Stimulated activated effector memory CD8-positive, alpha-beta T cell treated with anti-CD3 and anti-CD28 coated beads, Interleukin-12 subunit alpha, Interleukin-12 subunit beta, amount 100 ng/mL, for 72 hours (primary cell): ENCODE data around the gene PC.
A peak's percentile ranks its signal among the peaks of the same experiment; 100 is the strongest.

ENCODE experiments used
- ATAC-seq: fragments of 150-1000 bp; cut with Tn5 transposase; 2 replicates; pipeline ENCODE4 v1.10.0; 2021
- DNase-seq, 2 donors: peaks; one replicate each; pipeline ENCODE4 v3.0.0; 2021 to 2022; ENCODE audit warnings: low spot score in 2 of 2
- H3K27ac Mint-ChIP-seq: one replicate; pipeline ENCODE4 v1.8.0; 2022; ENCODE audit warnings: mild to moderate bottlenecking, mixed read lengths
- H3K36me3 Mint-ChIP-seq: one replicate; pipeline ENCODE4 v1.8.0; 2022; ENCODE audit warnings: mild to moderate bottlenecking, mixed read lengths
- H3K4me1 Mint-ChIP-seq: one replicate; pipeline ENCODE4 v1.8.0; 2022; ENCODE audit warnings: mixed read lengths
- H3K4me3 Mint-ChIP-seq: one replicate; pipeline ENCODE4 v1.8.0; 2022; ENCODE audit warnings: mild to moderate bottlenecking, mixed read lengths
- H3K9me3 Mint-ChIP-seq: one replicate; pipeline ENCODE4 v1.8.0; 2022; ENCODE audit warnings: mixed read lengths

Gene PC

DNA sequence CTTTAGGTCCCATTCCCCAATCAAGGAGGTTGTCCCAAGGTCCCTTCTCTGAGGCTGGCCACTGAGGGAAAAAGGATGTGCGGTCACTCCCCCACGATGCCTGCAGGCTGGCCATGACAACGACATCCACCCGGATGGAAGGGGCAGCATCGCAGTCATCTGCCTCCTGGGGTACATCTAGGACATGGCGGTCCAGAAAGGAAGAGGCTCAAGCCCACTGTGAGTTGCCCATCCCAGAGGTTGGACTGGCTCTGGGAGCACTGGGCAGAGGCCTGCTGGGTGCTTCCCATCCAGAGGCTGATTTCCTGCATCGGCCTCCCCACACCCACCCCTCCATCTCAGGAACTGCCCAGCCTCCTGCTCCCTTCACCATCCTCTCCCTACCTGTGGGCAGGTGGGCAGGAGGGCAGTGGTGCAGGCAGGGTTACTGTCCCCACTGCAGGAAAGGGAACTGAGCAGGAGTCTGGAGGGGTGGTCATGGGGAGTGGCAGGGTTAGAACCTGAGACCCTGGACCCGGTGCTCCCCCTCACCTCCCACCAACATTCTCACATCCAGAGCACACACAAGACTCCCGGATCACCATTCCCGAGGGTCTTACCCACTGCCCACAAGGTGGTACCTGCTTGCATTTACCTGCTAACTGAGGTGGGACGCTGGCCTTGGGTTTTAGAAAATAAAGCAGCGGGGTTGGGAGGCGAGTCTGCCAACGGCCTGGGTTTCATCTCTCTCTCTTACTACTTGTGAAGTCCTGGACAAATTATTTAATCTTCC lies 110.5 kb downstream of the PC start:
- peaks cover 35% of the 10 kb centered on the region for H3K36me3 Mint-ChIP-seq

DNA sequence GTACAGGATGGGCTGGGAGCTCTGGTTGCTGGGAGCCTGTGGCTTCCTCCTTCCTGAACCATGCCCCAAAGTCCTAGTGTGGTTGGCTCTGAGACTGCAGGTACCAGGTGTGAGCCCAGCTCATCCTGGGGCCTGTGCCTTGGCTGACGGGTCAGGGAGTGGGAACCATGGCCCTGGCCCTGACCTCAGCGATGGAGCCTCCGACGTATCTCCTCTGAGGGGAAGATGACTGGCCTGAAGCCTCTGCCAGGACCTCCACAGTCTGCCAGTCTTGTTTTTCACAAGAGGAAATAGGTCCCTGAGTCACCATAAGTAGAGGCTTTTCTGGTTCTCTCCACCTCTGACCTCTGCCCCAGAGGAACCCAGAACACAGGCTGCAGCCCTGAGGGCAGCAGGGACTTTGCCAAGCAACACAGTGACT lies 111.5 kb downstream of the PC start:
- peaks cover 38% of the 10 kb centered on the region for H3K36me3 Mint-ChIP-seq
- ATAC-seq (no peak), DNase-seq (no peak)
- no peak overlapping the region for H3K4me3 Mint-ChIP-seq
- H3K9me3 Mint-ChIP-seq = no peaks in the 10 kb centered on the region
- peak overlapping the region; percentile 6 for H3K27ac Mint-ChIP-seq
- H3K4me1 Mint-ChIP-seq = peaks cover 33% of the 10 kb centered on the region

More for the DNA sequence above, 110.5 kb downstream of the PC start:
- DNase-seq (no peak), ATAC-seq (no peak)
- Mint-ChIP-seq H3K27ac (no peak overlapping the region), H3K9me3 (no peaks in the 10 kb centered on the region), H3K4me3 (no peak overlapping the region), H3K4me1 (peaks cover 31% of the 10 kb centered on the region)

DNA sequence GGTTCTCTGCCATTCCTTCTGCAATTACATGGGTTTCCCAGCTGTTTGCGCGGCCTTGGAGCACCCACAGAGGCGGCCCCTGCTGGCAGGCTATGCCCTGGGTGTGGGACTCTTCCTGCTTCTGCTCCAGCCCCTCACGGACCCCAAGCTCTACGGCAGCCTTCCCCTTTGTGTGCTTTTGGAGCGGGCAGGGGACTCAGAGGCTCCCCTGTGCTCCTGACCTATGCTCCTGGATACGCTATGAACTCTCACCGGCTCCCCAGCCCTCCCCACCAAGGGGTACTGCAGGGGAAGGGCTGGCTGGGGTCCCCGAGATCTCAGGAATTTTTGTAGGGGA lies 112.3 kb downstream of the PC start:
- H3K4me1 Mint-ChIP-seq = peaks cover 37% of the 10 kb centered on the region
- no peaks in the 10 kb centered on the region for H3K9me3 Mint-ChIP-seq
- DNase-seq (no peak), ATAC-seq (no peak)
- peaks cover 46% of the 10 kb centered on the region for H3K36me3 Mint-ChIP-seq
- no peak overlapping the region for H3K27ac Mint-ChIP-seq
- peak overlapping the region; percentile 97 for H3K4me3 Mint-ChIP-seq

DNA sequence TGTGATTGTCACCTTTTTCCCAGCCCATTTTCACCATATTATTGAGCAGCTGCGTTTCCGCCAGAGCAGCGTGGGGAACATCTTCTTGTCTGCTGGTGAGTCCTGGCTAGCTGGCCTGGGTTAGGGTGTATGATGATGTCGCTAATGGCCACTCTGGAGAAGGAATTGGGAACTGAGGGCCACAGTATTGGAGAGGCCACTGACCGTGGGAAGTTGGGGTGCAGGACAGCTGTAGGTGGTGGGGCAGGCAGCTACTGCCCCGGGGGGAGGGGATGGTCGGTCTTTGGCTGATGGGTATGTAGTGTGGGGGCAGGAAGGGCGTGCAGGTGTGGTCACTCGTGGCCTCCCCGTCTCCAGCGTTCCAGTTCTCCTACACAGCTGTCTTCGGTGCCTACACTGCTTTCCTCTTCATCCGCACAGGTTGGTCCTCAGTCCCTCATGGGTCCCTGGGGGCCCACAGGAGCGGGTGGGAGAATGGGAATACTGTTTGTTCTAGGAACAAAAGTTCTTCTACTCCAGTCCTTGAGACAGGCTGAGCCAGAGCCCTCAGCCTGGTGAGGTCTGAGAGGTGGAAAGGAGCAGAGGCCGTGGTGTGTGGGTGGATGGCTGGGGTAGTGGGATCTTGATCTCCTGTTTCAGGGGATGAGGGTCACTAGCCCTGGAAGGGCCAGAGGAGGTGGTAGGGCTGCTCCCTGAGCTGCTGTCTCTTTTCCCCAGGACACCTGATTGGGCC lies 112.9 kb downstream of the PC start:
- ATAC-seq (no peak), DNase-seq (no peak)
- Mint-ChIP-seq H3K9me3 (no peaks in the 10 kb centered on the region), H3K36me3 (peaks cover 51% of the 10 kb centered on the region), H3K4me3 (peak overlapping the region; percentile 97), H3K27ac (peak overlapping the region; percentile 99), H3K4me1 (peaks cover 42% of the 10 kb centered on the region)

DNA sequence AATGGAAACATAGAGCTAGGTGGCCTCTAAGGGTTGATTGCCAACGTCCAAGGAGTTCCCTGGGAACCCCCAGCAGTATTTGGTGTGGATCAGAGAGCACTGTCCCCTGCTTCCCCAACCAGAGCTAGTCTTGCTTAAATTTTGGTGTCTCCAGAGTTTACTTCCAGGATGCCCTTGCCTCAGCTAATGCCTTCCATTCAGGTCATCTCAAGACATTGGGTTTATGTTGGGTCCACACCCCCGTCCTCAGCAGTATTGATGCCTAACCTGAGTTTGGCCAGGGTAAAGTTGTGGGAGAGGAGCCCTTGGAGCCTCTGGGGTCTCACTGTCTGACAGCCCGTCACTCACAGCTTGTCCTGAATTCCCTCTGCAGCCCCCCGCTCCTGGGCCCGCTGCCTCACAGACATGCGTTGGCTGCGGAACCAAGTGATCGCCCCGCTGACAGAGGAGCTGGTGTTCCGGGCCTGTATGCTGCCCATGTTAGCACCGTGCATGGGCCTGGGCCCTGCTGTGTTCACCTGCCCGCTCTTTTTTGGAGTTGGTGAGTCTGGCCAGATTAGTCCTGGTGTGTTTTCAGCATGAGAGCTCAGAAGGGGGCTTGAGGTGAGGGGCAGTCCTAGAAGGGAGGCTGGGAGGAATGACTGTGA lies 113.6 kb downstream of the PC start:
- DNase-seq (no peak), ATAC-seq (no peak)
- peaks cover 57% of the 10 kb centered on the region for H3K36me3 Mint-ChIP-seq
- H3K27ac Mint-ChIP-seq = peak overlapping the region; percentile 99
- H3K9me3 Mint-ChIP-seq = no peaks in the 10 kb centered on the region
- peak overlapping the region; percentile 97 for H3K4me3 Mint-ChIP-seq
- H3K4me1 Mint-ChIP-seq = peaks cover 49% of the 10 kb centered on the region

DNA sequence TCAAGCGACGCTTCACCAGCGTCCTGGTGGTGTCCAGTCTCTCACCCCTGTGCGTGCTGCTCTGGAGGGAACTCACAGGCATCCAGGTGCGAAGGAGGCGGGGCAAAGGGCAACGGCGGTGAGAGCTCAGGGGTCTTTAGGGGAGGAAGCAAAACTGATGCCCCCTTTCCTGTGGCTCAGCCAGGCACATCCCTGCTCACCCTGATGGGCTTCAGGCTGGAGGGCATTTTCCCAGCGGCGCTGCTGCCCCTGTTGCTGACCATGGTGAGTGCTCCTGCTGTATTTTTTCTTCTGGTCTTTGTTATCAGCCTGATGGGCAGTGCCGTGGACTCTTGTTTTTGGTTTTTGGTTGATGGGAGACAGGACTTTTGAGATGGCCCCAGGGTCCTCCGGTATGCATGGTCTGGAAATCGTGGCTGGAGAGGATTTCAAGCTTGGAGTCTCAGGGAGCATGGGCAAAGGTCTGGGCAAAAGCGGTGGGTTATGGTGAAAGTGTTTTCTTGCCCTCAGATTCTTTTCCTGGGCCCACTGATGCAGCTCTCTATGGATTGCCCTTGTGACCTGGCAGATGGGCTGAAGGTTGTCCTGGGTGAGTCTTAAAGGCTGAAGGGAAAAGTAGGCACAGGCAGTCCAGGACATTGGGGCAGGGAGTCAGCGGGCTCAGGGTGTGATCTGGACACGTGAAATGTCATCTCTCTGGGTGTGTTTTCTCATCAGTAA lies 114.2 kb downstream of the PC start:
- Mint-ChIP-seq H3K4me3 (peak overlapping the region; percentile 97), H3K27ac (peak overlapping the region; percentile 99), H3K4me1 (peaks cover 54% of the 10 kb centered on the region), H3K36me3 (peaks cover 64% of the 10 kb centered on the region), H3K9me3 (no peaks in the 10 kb centered on the region)
- no peak for DNase-seq
- no peak for ATAC-seq

DNA sequence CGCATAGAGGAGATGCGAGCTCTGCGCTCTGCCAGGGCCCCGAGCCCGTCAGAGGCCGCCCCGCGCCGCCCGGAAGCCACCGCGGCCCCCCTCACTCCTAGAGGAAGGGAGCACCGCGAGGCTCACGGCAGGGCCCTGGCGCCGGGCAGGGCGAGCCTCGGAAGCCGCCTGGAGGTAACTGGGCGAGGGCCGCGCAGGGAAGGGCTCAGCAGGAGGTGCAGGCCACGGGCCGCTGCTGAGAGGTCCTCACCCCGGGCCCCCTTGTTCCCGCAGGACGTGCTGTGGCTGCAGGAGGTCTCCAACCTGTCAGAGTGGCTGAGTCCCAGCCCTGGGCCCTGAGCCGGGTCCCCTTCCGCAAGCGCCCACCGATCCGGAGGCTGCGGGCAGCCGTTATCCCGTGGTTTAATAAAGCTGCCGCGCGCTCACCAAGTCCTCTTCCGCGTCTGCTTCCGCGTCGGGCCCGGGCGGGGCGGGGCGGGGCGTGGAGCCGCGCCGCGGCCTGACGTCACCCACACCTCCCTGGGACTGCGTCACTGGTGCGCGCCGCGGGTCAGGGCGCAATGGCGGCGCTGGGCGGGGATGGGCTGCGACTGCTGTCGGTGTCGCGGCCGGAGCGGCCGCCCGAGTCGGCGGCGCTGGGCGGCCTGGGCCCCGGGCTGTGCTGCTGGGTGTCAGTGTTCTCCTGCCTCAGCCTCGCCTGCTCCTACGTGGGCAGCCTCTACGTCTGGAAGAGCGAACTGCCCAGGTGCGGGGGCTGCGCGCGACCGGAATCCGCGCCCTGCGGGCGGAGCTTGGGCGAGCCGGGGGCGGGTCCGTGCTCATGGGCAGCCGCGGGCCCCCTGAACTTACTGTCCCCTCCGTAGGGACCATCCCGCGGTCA lies 115.0 kb downstream of the PC start, which contains the start of gene RCE1:
TSS of gene RCE1 (plus strand) at position 546 of the 880 bp plus-strand sequence. CDS start at position 561, 15 bp downstream.
- Mint-ChIP-seq H3K4me1 (peaks cover 57% of the 10 kb centered on the region), H3K4me3 (peak within 1 kb of the TSS; percentile 97), H3K27ac (peak within 1 kb of the TSS; percentile 99), H3K9me3 (no peaks in the 10 kb centered on the region), H3K36me3 (peaks cover 62% of the 10 kb centered on the region)
- ATAC-seq (peak; percentile 95), DNase-seq (peak; percentile 91 to 95)

DNA sequence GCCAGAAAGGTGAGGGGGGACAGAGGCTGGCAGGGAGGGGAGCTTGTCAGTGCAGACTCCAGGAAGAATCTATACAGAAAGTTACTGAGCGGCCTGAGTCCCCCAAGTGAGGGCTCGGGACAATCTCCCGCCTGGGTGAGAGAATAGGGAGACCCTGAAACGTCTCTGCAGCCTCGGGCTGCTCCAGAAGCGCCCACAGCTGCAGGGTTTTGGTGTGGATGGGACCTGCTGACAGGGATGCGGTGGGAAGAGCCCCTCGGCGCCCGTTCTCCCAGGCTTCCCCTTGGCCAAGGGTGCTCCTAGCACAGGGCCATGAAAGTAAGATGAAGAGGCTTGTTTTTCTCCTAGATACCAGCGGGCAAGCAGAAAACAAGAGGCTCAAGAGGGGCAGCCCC lies 115.7 kb downstream of the PC start:
- DNase-seq = no peak
- peaks cover 68% of the 10 kb centered on the region for H3K36me3 Mint-ChIP-seq
- H3K4me1 Mint-ChIP-seq = peaks cover 57% of the 10 kb centered on the region
- H3K4me3 Mint-ChIP-seq = peak overlapping the region; percentile 97
- ATAC-seq = no peak
- peak overlapping the region; percentile 99 for H3K27ac Mint-ChIP-seq
- no peaks in the 10 kb centered on the region for H3K9me3 Mint-ChIP-seq

DNA sequence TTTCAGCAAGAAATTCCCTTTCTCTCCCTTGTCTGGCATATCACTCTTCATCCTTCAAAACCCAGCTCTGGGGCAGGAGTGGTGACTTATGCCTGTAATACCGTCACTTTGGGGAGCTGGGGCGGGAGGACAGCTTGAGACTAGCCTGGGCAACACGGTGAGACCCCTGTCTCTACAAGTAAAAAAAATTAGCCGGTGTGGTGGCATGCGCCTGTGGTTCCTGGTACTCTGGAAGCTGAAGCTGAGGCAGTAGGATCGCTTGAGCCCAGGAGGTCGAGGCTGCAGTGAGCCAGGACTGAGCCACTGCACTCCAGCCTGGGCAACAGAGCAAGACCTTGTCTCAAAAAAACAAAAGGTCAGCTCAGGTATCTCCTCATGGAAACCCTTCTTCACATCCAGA lies 116.3 kb downstream of the PC start:
- peaks cover 75% of the 10 kb centered on the region for H3K36me3 Mint-ChIP-seq
- H3K9me3 Mint-ChIP-seq = no peaks in the 10 kb centered on the region
- DNase-seq (no peak), ATAC-seq (no peak)
- H3K4me3 Mint-ChIP-seq = peak overlapping the region; percentile 97
- peak overlapping the region; percentile 99 for H3K27ac Mint-ChIP-seq
- peaks cover 57% of the 10 kb centered on the region for H3K4me1 Mint-ChIP-seq

DNA sequence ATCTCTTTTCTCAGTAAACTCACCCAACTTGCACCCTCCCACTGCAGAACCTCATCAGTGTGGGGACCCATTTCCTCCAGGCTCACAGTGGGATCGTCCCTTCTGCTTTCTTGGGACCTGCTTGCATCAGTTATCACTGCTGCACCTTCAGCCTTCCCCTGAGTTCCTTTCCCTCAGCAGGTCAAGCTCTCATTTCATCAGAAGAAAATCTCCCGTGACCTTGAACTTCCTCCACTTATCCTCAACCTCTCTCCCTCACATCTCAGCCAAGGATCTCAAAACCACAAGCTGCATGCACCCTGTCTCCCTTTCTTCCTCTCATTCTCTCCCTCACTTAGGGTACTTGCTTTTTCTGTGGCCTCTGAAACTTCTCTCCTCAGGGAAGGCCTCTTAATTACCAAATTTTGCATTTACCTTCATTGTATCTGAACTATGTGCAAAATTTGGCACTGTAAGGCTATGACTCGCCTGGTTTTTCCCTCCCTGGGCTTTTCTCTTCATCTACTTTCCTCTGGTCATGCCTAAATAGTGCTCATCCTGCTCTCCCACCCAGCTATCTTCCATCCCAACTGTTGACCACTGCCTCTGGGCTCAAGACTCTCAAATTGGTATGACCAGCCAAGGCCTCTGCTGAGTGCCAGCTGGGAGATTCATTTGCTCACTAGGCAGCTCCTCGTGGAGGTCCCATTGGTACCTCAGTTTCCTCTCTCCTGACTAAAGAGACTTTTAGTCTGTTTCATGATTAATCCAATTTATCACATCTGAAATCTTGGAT lies 117.7 kb downstream of the PC start:
- ATAC-seq = no peak
- Mint-ChIP-seq H3K4me1 (peaks cover 55% of the 10 kb centered on the region), H3K36me3 (peaks cover 73% of the 10 kb centered on the region), H3K27ac (peak overlapping the region; percentile 99), H3K4me3 (peak overlapping the region; percentile 3), H3K9me3 (no peaks in the 10 kb centered on the region)
- DNase-seq = no peak

DNA sequence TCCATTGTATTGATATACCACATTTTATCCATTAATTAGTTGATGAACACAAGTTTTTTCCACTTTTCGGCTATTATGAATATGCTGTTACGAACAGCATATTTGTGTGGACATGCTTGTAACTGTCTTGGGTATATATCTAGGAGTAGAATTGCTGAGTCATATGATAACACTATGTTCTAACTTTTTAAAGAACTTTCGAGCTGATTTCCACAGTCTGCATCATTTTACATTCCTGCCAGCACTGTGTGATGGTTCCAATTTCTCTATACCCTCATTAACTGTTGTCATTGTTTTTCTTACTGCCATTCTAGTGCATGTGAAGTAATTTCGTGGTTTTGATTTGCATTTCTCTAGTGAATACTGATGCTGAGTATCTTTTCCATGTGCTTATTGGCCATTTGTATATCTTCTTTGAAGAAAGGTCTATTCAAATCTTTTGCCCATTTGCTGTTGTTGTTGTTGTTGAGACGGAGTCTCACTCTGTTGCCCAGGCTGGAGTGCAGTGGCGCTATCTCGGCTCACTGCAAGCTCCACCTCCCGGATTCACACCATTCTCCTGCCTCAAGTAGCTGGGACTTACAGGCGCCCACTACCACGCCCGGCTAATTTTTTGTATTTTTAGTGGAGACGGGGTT lies 122.3 kb downstream of the PC start:
- DNase-seq = no peak
- peak overlapping the region; percentile 11 for H3K27ac Mint-ChIP-seq
- H3K36me3 Mint-ChIP-seq = peaks cover 36% of the 10 kb centered on the region
- H3K4me1 Mint-ChIP-seq = peaks cover 26% of the 10 kb centered on the region
- H3K9me3 Mint-ChIP-seq = no peaks in the 10 kb centered on the region
- ATAC-seq = no peak
- H3K4me3 Mint-ChIP-seq = no peak overlapping the region

DNA sequence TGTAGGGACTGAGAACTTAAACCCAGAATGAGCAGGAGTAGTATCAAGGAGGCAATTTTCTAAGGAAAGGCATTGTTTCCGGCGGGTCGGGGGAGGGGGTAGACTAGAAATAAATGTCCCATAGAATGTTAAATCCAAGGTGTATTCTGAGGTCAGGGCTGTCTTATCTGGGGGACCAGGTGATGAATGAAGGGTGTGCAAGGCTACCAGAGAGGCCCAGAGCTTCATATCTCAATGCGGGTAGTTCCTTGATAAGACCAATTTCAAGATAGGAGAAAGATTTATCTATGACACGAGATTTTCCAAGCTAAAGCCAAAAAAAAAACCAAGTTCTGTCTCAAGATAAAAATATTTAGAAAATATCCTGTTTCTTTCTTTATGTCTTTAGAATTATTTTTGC lies 123.2 kb downstream of the PC start:
- Mint-ChIP-seq H3K9me3 (no peaks in the 10 kb centered on the region), H3K4me1 (peaks cover 16% of the 10 kb centered on the region), H3K4me3 (no peak overlapping the region), H3K27ac (no peak overlapping the region), H3K36me3 (peaks cover 27% of the 10 kb centered on the region)
- ATAC-seq = no peak
- DNase-seq = no peak

DNA sequence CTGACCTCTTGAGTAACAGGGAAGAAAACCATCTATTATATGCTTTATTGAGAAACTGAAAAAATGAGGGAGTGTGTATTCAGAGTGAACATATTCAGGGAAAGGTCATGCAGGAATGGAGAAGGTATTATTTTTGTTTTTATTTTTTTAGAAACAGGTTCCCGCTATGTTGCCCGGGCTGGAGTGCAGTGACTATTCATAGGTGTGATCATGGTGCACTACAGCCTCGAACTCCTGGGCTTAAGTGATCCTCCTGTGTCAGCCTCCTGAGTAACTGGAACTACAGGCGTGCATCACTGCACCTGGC lies 123.7 kb downstream of the PC start:
- DNase-seq (no peak), ATAC-seq (no peak)
- no peaks in the 10 kb centered on the region for H3K9me3 Mint-ChIP-seq
- H3K36me3 Mint-ChIP-seq = peaks cover 23% of the 10 kb centered on the region
- no peak overlapping the region for H3K27ac Mint-ChIP-seq
- peaks cover 13% of the 10 kb centered on the region for H3K4me1 Mint-ChIP-seq
- no peak overlapping the region for H3K4me3 Mint-ChIP-seq
